ENCODE results near the gene CCHCR1. TPM values are rescaled to one million over a fixed set of nuclear protein-coding genes. Genes with fewer than 3 reads are reported as not detected.
A peak's percentile ranks its signal among the peaks of the same experiment; 100 is the strongest.

CCHCR1 gene
- total and polyA plus RNA-seq, 9 of the 15 experiments (the other 6 are each of a cell fraction or from before 2014, with no cell fraction given), result 1.2 to 47.3 (median 32.0) TPM

DNA sequence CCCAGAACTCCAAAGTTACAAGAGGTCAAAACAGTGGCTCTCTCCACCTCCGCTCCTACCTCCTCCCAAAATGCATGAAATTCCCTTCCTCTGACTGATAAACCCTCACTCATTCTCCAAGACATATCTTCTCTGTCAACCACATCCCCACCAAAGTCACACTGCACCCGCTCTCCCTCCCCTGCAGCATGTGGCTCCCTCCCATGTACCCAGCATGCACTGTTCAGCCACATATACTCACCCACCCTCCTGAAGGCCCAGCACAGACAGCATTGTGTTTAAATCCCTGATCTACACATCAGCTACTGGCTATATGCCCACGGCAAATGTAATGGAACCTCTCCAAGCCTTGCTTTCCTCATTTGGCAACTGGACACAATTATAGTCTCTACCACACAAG is 18.4 kb upstream of the CCHCR1 start (continued):
- TF ChIP-seq, protein P1, sequence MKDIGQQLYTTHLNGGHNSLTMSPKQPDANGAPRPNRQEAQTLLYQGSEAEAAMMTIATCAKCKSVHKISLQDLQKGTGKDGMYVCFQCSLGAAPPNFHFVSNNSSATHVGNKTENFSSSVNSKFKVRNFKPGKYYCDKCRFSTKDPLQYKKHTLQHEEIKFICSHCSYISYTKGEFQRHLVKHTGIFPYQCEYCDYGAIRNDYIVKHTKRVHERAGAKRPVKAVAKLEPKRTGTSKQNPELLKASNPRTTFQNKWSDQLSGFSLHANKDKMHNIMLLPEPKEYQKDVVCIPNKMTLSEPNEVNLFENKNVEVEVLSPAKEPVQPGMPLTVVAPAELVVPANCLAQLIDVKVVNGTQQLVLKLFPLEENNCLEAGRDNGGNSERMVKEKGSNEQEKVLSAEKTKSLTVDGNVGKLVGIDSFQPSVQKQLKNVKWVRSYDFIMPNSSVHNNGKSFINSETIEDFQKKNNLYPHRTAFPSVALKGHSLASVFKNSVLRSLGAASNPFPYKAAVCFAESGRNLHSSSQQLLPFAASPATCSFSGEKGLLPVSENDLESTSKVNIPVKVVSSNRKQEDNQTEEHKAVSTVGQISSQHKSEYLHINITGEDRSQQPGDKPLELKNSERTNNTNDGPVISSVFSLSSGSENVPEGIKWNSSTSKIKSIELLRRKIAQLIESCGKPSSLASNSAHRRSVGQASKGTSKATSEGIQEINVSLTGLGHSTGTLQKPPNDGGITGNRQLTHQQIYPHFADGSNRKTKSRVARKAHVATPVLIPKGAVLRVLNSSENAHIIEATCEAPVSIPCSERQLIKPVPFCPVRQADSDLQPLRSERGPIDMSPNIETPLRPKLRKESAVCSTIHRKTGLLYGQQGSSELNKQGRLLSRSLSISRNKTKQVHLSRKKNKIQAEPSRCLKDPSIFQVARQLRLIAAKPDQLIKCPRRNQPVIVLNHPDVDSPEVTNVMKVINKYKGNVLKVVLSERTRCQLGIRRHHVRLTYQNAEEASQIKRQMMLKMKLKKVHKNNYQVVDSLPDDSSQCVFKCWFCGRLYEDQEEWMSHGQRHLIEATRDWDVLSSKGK (CRISPR knock-in tag; IDR thresholded peaks at IDR 0.05), result no peak
- no peak for TF ChIP-seq ARHGAP35 (IDR thresholded peaks at IDR 0.05; ENCODE audit: partially characterized antibody)
- TF ChIP-seq MXI1 (IDR thresholded peaks at IDR 0.05; ENCODE audit: low read depth, low read length), result no peak
- TF ChIP-seq, protein P2, sequence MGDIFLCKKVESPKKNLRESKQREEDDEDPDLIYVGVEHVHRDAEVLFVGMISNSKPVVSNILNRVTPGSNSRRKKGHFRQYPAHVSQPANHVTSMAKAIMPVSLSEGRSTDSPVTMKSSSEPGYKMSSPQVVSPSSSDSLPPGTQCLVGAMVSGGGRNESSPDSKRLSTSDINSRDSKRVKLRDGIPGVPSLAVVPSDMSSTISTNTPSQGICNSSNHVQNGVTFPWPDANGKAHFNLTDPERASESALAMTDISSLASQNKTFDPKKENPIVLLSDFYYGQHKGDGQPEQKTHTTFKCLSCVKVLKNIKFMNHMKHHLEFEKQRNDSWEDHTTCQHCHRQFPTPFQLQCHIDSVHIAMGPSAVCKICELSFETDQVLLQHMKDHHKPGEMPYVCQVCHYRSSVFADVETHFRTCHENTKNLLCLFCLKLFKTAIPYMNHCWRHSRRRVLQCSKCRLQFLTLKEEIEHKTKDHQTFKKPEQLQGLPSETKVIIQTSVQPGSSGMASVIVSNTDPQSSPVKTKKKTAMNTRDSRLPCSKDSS (IDR thresholded peaks at IDR 0.05; ENCODE audit: low read depth, partially characterized antibody), result no peak
- no peak for TF ChIP-seq NR4A1 (CRISPR knock-in tag; IDR thresholded peaks at IDR 0.05)
- TF ChIP-seq NR4A1 (tag; IDR thresholded peaks at IDR 0.05), result no peak
- no peak for TF ChIP-seq ZNF121 (CRISPR knock-in tag; conservative IDR thresholded peaks at IDR 0.05)
- TF ChIP-seq, protein P3, sequence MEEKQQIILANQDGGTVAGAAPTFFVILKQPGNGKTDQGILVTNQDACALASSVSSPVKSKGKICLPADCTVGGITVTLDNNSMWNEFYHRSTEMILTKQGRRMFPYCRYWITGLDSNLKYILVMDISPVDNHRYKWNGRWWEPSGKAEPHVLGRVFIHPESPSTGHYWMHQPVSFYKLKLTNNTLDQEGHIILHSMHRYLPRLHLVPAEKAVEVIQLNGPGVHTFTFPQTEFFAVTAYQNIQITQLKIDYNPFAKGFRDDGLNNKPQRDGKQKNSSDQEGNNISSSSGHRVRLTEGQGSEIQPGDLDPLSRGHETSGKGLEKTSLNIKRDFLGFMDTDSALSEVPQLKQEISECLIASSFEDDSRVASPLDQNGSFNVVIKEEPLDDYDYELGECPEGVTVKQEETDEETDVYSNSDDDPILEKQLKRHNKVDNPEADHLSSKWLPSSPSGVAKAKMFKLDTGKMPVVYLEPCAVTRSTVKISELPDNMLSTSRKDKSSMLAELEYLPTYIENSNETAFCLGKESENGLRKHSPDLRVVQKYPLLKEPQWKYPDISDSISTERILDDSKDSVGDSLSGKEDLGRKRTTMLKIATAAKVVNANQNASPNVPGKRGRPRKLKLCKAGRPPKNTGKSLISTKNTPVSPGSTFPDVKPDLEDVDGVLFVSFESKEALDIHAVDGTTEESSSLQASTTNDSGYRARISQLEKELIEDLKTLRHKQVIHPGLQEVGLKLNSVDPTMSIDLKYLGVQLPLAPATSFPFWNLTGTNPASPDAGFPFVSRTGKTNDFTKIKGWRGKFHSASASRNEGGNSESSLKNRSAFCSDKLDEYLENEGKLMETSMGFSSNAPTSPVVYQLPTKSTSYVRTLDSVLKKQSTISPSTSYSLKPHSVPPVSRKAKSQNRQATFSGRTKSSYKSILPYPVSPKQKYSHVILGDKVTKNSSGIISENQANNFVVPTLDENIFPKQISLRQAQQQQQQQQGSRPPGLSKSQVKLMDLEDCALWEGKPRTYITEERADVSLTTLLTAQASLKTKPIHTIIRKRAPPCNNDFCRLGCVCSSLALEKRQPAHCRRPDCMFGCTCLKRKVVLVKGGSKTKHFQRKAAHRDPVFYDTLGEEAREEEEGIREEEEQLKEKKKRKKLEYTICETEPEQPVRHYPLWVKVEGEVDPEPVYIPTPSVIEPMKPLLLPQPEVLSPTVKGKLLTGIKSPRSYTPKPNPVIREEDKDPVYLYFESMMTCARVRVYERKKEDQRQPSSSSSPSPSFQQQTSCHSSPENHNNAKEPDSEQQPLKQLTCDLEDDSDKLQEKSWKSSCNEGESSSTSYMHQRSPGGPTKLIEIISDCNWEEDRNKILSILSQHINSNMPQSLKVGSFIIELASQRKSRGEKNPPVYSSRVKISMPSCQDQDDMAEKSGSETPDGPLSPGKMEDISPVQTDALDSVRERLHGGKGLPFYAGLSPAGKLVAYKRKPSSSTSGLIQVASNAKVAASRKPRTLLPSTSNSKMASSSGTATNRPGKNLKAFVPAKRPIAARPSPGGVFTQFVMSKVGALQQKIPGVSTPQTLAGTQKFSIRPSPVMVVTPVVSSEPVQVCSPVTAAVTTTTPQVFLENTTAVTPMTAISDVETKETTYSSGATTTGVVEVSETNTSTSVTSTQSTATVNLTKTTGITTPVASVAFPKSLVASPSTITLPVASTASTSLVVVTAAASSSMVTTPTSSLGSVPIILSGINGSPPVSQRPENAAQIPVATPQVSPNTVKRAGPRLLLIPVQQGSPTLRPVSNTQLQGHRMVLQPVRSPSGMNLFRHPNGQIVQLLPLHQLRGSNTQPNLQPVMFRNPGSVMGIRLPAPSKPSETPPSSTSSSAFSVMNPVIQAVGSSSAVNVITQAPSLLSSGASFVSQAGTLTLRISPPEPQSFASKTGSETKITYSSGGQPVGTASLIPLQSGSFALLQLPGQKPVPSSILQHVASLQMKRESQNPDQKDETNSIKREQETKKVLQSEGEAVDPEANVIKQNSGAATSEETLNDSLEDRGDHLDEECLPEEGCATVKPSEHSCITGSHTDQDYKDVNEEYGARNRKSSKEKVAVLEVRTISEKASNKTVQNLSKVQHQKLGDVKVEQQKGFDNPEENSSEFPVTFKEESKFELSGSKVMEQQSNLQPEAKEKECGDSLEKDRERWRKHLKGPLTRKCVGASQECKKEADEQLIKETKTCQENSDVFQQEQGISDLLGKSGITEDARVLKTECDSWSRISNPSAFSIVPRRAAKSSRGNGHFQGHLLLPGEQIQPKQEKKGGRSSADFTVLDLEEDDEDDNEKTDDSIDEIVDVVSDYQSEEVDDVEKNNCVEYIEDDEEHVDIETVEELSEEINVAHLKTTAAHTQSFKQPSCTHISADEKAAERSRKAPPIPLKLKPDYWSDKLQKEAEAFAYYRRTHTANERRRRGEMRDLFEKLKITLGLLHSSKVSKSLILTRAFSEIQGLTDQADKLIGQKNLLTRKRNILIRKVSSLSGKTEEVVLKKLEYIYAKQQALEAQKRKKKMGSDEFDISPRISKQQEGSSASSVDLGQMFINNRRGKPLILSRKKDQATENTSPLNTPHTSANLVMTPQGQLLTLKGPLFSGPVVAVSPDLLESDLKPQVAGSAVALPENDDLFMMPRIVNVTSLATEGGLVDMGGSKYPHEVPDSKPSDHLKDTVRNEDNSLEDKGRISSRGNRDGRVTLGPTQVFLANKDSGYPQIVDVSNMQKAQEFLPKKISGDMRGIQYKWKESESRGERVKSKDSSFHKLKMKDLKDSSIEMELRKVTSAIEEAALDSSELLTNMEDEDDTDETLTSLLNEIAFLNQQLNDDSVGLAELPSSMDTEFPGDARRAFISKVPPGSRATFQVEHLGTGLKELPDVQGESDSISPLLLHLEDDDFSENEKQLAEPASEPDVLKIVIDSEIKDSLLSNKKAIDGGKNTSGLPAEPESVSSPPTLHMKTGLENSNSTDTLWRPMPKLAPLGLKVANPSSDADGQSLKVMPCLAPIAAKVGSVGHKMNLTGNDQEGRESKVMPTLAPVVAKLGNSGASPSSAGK (IDR thresholded peaks at IDR 0.05), result peak; percentile 61
- no peak for TF ChIP-seq EZH2 (IDR thresholded peaks at IDR 0.05; ENCODE audit: borderline replicate concordance, low read depth, low read length)
- TF ChIP-seq ZFP1 (CRISPR knock-in tag; IDR thresholded peaks at IDR 0.05), result no peak
- no peak for TF ChIP-seq ZNF584 (CRISPR knock-in tag; IDR thresholded peaks at IDR 0.05; ENCODE audit: low read depth)
